Upper lobe of left lung (tissue), 4 donors: ENCODE data around the gene CELA2B.

ENCODE experiments used
- CTCF ChIP-seq, 6 experiments: fragments of 450-650 bp in 4 of 6; fragments of 200-600 bp in 2 of 6; sonication (generic) in 2 of 6; IDR thresholded peaks; one replicate each; pipeline ENCODE4 v1.5.1; 2016 to 2019; ENCODE audit warnings: antibody characterized with exemption in 6 of 6
- EP300 ChIP-seq, 4 donors: sonication (generic); formaldehyde crosslinking; IDR thresholded peaks; one replicate each; pipeline ENCODE4 v1.5.1; 2017; ENCODE audit warnings: antibody characterized with exemption in 4 of 4, control low read depth in 2 of 4
- POLR2A ChIP-seq, 4 donors: fragments of 450-650 bp; IDR thresholded peaks; one replicate each; pipeline ENCODE4 v1.5.1; 2016 to 2017; ENCODE audit warnings: antibody characterized with exemption in 4 of 4, mild to moderate bottlenecking in 2 of 4

- TF ChIP-seq POLR2A (IDR thresholded peaks at IDR 0.05) (no peak), CTCF (IDR thresholded peaks at IDR 0.05) (no peak), EP300 (IDR thresholded peaks at IDR 0.05) (no peak)
Measured at GRCh38 chr1:15428815-15429435, 47.0 kb upstream of the CELA2B start.
